HG03175 (cell line): Measurements from ENCODE around the gene TNS1.
A peak's percentile ranks its signal among the peaks of the same experiment; 100 is the strongest.

ENCODE experiments used
- ATAC-seq: cut with Tn5 transposase; IDR thresholded peaks from one replicate; pipeline ENCODE4 v1.9.1; 2021; ENCODE audit warnings: mild to moderate bottlenecking, moderate library complexity; ENCODE audit not compliant: unreplicated experiment

Gene TNS1

DNA sequence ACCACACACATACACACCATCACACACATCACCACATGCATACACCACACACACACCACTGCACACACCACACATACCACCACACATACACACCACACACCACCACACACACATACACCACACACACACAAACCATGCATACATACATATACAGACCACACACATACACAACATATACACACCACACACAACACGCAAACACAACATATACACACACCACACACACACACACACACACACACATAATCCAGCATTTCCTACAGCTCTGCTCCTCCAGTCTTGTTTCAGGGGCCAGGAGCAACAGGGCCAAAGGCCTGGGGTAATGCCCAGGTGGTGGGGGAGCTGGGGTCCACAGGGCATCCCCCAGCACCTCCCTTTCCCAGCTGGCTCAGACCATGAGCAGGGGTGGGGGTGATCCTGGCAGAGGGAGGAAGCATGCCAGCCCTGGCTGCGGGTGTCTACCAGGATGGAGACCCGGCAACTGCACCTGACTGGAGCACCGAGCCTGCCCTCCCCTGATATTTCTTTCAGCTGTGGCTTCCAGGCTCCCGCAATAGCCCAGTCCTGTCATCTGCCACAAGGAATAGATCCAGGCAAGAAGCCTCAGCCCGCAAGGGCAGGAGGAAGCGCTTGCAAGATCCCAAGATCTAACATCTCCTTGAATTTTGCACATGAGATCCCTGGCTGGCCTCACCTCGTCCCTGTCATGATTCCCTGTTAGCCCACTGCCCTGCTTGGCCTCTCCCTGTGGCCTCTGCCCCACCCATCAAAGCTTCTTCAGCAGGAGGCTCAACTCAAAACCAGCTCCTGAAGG lies 196.9 kb downstream of the TNS1 start:
- ATAC-seq: no peak

DNA sequence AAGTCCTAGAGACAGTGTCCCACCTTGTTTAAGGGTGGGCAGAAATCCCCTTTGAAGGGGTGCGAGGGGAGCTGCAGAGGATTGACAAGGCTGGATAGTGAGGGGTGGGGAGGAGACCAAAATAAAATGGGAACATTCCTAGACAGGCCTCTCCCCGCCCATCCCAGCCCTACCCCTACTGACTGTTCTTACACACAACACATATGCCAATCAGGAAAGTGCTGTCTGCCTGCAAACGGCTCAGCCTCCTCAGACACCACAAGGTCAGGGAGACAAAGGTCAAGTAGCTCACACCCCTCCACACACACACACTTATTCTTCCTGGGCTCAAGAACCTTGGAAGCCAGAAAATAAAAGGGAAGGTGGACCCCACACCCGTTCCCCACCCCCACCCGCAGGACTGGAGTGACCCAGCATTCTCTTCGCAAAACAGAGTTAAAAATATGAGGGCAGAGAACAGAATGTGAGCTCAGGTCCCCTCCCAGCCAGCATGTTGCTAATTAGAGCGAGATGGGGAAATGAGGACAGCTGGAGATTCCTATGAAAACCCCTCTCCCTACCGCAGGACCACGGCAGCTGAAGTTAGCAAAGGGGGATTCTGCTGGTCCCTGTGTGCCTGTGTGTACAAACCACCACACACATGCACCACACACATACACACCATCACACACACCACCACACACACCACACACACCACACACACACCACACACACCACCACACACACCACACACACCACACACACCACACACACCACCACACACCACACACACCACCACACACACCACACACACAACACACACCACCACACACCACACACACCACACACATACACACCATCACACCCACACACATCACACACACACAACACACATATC lies 197.8 kb downstream of the TNS1 start:
- no peak for ATAC-seq

DNA sequence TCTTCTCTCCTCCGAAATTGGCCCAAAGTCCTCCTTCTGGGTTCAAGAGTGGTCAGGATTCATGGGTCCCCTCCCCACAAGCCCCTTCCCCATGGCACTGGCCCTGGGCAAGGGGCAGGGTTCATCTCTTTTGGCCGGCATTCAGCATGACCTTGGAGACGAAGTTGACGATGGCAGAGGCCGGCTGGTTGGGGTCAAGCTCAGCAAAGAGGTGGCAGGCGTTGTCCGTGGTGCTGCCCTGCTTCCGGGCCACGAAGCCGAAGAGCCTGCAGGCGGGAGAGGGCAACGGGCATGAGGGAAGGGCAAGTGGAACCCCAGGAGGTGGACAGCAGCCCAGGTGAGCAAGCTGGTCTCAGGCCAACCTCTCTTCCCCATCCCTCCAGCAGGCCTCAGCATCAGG lies 198.5 kb downstream of the TNS1 start:
- no peak for ATAC-seq

DNA sequence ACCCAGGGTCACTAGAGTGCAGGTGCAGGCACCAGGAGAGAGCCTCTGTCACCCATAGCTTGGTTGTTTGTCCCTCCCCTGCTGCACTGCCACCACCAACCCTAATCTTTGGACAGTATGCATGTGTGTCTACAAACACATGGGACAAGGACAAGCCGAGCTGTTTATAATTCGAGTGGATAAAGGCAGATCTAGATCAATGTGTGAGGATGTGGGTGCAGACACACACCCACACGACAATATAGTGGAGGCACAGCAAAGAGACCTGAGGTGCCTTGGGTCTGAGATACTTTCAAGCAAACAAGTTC lies 199.2 kb downstream of the TNS1 start:
- ATAC-seq: no peak

DNA sequence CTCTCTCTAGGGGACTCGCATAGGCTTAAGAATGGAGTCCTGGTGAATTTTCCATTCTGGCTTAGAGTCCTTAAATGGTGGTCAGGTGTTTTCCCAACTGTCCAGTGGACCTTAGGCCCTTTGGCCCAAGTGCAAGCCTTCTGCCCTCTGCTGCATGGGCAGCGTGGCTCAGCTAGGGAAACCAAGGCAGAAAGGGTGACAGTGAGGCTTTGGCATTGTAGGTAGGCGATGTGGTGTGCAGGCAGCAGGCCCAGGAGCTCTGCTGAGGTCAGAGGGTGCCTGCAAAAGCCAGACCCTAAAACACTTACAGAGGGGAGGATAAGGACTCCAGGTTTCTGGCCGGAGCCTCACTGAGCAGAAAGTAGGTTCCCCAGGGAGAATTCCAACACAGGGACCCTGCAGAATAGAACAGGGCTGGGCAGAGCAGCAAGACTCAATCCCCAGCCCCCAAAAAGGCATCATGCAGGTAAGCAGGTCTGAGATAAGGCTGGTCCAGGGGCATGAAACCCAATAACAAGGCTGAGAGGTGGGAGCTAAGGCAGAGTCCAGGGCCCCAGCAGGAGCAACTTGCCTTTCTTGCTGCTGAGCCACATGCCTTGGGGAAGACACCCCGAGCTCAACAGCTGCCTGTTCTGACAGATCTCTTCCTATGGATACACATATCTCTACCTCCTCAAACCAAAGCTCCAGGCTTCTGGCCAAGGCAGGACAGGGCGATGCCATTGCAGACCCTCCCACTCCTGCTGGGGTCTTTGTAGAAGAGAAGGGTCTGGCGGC lies 199.7 kb downstream of the TNS1 start:
- no peak for ATAC-seq

DNA sequence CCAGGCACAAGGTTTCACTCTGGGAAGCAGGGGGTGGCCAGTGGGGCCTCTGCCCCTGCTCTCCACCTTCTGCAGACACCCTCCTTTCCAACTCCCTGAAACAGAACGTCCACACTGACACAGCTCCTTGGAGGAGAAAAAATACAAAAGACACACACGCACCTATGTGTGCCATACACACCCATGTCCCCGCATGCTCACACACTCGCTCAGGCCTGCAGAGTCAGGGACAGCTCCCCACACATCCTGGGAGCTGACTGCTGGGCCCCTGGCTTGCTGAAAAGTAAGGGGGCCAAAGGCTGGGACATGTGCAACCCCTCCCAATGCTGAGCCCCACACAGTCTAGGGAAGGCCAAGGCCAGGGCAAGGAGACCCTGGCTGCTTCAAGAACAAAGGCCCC lies 200.5 kb downstream of the TNS1 start:
- no peak for ATAC-seq

- ATAC-seq: no peak
Observed at GRCh38 chr2:217801711-217802110, 201.1 kb downstream of the TNS1 start.

GRCh38 chr2:217801115-217801531 lies 201.7 kb downstream of the TNS1 start:
- no peak for ATAC-seq

DNA sequence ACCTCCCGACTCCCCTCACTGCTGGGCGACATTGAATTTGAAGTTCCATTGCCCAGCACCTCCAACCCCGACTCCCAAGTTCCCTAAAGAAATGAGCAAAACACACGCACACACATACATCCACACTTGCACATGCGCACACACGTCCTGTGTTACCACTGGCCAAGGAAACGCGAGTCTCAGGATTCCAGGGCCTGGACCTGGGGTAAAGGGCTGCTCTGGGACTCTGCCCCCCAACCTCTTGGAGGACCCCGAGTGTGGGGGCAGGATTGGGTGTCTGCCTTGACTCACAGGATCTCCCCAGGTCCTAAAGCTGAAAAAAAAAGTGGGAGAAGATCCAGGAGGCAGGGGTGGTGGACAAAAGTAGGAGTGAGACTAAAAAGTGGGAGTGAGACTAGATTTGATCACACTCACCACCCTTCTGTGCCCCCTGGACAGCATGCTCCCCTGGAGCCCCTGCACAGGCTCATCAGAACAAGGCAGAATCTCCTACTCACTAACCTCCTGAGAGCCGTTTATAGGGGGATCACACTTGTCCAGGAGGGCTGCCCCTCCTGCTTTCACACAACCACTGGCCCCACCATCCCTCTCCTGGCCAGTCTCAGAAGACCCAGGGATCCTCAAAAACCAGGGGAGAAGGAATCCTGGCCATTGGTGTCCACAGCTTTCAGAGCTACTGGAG lies 202.2 kb downstream of the TNS1 start:
- no peak for ATAC-seq

GRCh38 chr2:217799563-217800432 lies 203.0 kb downstream of the TNS1 start:
- ATAC-seq: no peak

DNA sequence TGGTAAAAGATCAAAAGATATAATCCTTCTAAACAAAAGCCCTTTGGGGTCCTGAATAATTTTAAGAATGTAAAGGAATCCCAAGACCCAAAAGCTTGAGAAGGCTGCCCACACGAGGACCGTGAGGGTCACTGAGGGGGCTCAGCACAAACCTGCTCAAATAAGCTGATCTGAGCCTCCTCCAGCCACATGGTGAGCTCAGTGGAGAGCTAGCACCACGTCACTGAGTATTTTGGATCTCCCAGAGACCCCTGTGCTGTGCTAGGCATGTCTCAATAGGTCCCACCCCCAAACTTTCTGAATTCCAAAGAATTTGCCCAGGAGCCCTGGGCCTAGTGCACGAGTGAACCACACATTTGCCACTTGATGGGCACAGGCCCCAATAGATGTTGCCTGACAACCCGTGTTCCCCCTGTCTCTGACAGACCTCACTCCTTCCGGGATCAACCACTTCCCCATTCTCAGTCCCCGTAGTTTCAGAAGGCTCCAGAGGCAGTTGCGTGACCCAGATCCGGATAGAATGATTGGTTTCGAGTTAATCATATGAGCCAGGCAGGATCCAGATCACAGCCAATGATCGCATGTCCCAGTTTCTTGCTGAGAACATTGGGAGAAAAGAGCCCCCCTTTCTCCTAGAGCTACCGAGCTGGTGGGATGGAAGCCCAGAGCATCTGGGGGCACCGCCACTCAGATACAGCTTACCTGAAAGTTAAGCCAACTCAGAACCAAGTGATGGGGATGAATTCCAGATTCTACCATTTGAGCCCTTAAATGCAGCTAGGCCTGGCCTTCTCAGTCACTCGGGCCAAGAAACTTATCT lies 203.8 kb downstream of the TNS1 start:
- peak; percentile 72 for ATAC-seq

DNA sequence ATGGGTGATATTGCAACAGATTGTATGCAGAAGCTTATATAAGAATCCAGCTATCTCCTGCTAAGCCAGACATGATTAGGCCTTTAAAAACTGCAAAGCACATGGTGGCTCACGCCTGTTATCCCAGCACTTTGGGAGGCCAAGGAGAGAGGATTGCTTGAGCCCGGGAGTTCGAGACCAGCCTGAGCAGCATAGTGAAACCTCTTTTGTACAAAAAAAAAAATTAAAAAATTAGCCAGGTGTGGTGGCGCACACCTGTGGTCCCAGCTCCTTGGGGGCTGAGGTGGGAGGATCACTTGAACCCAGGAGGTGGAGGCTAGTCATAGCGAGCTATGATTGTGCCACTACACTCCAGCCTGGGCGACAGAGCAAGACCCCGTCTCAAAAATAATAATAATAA lies 204.6 kb downstream of the TNS1 start:
- ATAC-seq: no peak

DNA sequence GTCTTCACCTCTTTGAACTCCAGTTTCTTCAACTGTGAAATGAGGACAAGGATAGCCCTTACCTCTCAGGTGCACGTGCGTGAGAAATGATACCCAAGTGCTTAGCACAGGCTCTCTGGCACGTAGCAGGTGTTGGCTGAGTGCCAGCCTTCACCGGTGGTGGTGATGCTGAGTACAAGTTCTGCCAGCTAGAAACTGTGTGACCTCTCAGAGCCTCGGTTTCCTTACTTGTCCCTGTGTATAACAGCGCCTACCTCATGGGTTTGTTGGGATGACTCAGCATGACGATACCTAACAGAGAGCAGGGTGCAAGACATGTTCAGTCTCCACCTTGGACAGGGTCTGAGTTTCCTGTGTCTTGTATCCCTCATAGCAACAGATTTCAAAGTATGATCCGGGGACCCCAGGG lies 205.1 kb downstream of the TNS1 start:
- no peak for ATAC-seq

DNA sequence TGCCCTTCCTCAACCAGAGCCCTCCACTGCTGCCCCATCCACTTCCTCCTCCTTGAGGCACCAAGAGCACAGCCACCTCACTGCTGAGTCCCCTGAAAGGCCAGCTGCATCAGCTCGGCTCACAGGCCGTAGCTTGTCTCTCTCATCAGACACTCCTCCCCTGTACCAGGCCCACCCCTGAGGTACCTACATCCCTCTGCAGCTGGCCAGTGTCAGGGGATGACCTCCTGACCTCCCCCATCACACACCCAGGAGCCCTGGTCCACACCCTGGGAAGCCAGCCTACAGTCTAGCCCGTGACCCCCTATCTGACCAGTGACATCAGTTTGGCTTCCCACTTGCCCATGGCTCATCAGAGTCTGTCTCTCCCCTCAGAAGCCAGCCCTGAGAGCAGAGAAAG lies 205.6 kb downstream of the TNS1 start:
- ATAC-seq: no peak

DNA sequence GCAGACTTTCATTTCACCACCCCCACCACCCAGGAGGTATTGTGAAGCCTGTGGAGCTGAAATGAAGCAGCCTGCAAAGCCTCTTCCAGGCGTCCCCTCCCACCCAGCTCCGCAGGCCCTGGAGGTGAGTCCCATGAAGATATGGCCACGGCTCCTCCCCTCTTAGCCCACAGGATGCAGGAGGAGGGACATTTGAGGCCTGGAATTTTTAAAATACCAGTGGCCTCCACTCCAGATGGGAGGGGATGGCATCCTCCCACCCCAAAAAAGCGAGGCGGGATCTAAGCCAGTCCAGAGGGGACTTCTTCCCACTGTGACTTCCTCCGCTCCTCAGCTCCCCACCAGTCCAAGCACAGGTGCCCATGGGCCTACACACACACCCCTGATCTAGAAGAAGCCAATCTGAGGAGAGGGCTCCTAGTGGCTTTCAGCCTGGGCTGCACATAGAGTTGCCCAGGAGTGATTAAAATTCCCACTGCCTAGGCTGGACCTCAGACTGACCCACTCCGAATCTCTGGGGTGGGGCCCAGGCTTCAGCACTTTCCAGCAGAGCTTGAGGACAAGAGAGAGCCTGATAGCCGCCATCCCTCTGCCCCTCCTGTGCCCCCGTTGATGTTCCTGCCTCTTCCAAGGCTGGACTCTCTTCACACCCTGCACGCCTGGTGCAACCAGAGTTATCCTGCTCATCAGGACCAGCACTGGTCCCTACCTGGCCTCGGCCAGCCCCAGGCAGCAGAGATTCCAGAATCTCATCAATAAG lies 206.9 kb downstream of the TNS1 start:
- no peak for ATAC-seq

GRCh38 chr2:217795067-217795466 lies 207.7 kb downstream of the TNS1 start:
- ATAC-seq: no peak

- no peak for ATAC-seq
Observed at GRCh38 chr2:217794133-217794986, 208.4 kb downstream of the TNS1 start.
